ENCODE data around the gene NKX3-2. TPM values are rescaled to one million over a fixed set of nuclear protein-coding genes. Genes with fewer than 3 reads are reported as not detected.

The NKX3-2 gene
- total RNA-seq, 1 experiment from 2014 or later, result 1.4 TPM

GRCh38 chr4:13580036-13580435 is 35.7 kb upstream of the NKX3-2 start:
- Histone ChIP-seq H3K79me2 (ENCODE audit: insufficient read depth, low read length) (no peaks in the 10 kb centered on the region), H2AFZ (ENCODE audit: low read depth, low read length, poor library complexity, severe bottlenecking) (no peak overlapping the region), H3K9me3 (ENCODE audit: control insufficient read depth in 1 of 2, insufficient read depth in 1 of 2, low read depth in 1 of 2, low read length in 2 of 2) (no peaks in the 10 kb centered on the region), H3K4me1 (ENCODE audit: control insufficient read depth in 1 of 2, insufficient read depth in 2 of 2, low read length in 2 of 2) (no peaks in the 10 kb centered on the region), H3K36me3 (ENCODE audit: control insufficient read depth in 1 of 2, insufficient read depth in 2 of 2, low read length in 2 of 2) (peaks cover 20 to 37% of the 10 kb centered on the region in 2 experiments; a peak in 3 of 4 replicates), H3K4me2 (ENCODE audit: low read length) (no peak overlapping the region), H3K27me3 (ENCODE audit: insufficient read depth, low read length) (no peaks in the 10 kb centered on the region), H4K20me1 (ENCODE audit: insufficient read depth) (no peaks in the 10 kb centered on the region), H3K4me3 (replicated peaks in 1 of 2; ENCODE audit: low read depth in 1 of 2, low read length in 2 of 2) (no peak overlapping the region), H3K9ac (ENCODE audit: low read length) (no peak overlapping the region), H3K27ac (ENCODE audit: low read depth, low read length) (no peak overlapping the region), H3K9me2 (ENCODE audit: insufficient read depth) (no peaks in the 10 kb centered on the region)
- ChIA-PET CTCF (no interaction called here), POLR2A (no interaction called here), RAD21 (ENCODE audit: low non-redundant PET in 1 of 2, low total read pairs in 2 of 2, uncharacterized antibody in 2 of 2, unreplicated experiment in 2 of 2) (no interaction called here)
- BruUV-seq (replicated peaks), result no TSS peak
- DNase-seq (ENCODE audit: low read depth, low spot score), result no peak
- TF ChIP-seq TCF7L2 (IDR thresholded peaks at IDR 0.05; ENCODE audit: borderline replicate concordance, extremely low read depth, insufficient read depth, insufficient read length), result no peak
- TF ChIP-seq EZH2phosphoT487 (IDR thresholded peaks at IDR 0.05; ENCODE audit: borderline replicate concordance), result no peak
- TF ChIP-seq SRF (IDR thresholded peaks at IDR 0.05; ENCODE audit: low read depth), result no peak
- TF ChIP-seq SP1 (IDR thresholded peaks at IDR 0.05; ENCODE audit: low read depth), result no peak
- no peak for TF ChIP-seq ELF1 (IDR thresholded peaks at IDR 0.05; ENCODE audit: borderline replicate concordance, low read depth)
- no peak for TF ChIP-seq POLR2AphosphoS5 (IDR thresholded peaks at IDR 0.05; ENCODE audit: low read depth, low read length)
- TF ChIP-seq ATF3 (IDR thresholded peaks at IDR 0.05), result no peak
- TF ChIP-seq RAD21 (IDR thresholded peaks at IDR 0.05; ENCODE audit: low read depth), result no peak
- TF ChIP-seq EZH2 (IDR thresholded peaks at IDR 0.05), result no peak
- TF ChIP-seq CTCF (IDR thresholded peaks at IDR 0.05 in 2 of 3, conservative IDR thresholded peaks at IDR 0.05 in 1 of 3; ENCODE audit: borderline replicate concordance in 1 of 3, insufficient read depth in 1 of 3, low read depth in 2 of 3, low read length in 2 of 3), result no peak
- no peak for TF ChIP-seq EGR1 (IDR thresholded peaks at IDR 0.05; ENCODE audit: low read depth)
- TF ChIP-seq POLR2A (IDR thresholded peaks at IDR 0.05; ENCODE audit: borderline replicate concordance, extremely low read depth, insufficient read depth, insufficient read length), result no peak
- TF ChIP-seq MAX (IDR thresholded peaks at IDR 0.05), result no peak
- no peak for TF ChIP-seq ZFX (IDR thresholded peaks at IDR 0.05)
- TF ChIP-seq FOSL1 (IDR thresholded peaks at IDR 0.05; ENCODE audit: low read depth), result no peak
- no peak for TF ChIP-seq SIN3A (IDR thresholded peaks at IDR 0.05; ENCODE audit: low read depth)
- TF ChIP-seq JUND (IDR thresholded peaks at IDR 0.05), result no peak
- ATAC-seq, result no peak
- intact Hi-C loops (cut with micrococcal nuclease), result no loop called here
